ENCODE results near the gene AK4.
A peak's percentile ranks its signal among the peaks of the same experiment; 100 is the strongest.

AK4 gene

DNA sequence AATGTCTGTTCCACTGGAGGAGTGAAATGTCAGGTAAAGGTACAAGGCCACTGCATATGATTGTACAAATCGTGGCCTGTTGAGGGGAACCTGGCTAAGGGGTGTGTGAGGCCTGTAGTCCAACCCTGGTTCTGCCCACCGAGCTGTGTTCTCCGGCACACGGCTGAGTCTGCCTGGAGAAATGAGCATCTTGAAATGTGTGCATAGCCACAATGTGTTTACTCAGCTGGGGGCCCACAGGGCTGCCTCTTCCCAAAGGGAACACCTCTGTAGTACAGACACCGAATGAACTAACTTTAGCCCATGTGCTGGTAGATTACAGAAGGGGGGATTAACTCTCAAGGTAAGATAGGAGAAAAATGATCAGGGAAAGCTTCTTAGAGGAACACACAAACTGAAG, 30.2 kb downstream of the AK4 start:
- TF ChIP-seq, protein P1, sequence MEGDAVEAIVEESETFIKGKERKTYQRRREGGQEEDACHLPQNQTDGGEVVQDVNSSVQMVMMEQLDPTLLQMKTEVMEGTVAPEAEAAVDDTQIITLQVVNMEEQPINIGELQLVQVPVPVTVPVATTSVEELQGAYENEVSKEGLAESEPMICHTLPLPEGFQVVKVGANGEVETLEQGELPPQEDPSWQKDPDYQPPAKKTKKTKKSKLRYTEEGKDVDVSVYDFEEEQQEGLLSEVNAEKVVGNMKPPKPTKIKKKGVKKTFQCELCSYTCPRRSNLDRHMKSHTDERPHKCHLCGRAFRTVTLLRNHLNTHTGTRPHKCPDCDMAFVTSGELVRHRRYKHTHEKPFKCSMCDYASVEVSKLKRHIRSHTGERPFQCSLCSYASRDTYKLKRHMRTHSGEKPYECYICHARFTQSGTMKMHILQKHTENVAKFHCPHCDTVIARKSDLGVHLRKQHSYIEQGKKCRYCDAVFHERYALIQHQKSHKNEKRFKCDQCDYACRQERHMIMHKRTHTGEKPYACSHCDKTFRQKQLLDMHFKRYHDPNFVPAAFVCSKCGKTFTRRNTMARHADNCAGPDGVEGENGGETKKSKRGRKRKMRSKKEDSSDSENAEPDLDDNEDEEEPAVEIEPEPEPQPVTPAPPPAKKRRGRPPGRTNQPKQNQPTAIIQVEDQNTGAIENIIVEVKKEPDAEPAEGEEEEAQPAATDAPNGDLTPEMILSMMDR (IDR thresholded peaks at IDR 0.05; ENCODE audit: low read length, missing control alignments), result no peak
- H3K4me3 ChIP-seq (replicated peaks; ENCODE audit: low read depth, low read length), result no peak overlapping the region
- DNase-seq (ENCODE audit: low read depth), result no peak

DNA sequence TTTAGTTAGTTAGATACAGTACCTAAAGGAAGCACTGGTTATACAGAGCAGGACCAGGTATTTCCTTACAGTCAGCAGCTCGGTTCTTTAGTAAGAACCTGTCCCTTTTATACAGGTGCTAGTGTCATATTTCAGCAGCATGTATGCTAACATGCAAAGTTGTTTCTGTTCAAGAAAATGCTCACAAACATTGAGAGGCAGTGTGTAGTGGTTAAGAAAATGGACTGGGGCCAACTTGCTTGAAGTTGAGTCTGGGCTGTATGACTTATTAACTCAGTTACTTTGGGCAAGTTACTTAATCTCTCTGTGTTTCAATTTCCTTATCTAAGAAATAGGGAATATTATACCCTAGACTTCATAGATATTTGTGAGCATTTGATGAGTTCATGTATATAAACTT, 31.1 kb downstream of the AK4 start:
- H3K4me3 ChIP-seq (replicated peaks; ENCODE audit: low read depth, low read length), result no peak overlapping the region
- TF ChIP-seq, protein P1 (IDR thresholded peaks at IDR 0.05; ENCODE audit: low read length, missing control alignments), result no peak
- DNase-seq (ENCODE audit: low read depth), result no peak

GRCh38 chr1:65180977-65181376, 33.0 kb downstream of the AK4 start:
- peak; percentile 36 for DNase-seq (ENCODE audit: low read depth)
- no peak overlapping the region for H3K4me3 ChIP-seq (replicated peaks; ENCODE audit: low read depth, low read length)
- TF ChIP-seq, protein P1 (IDR thresholded peaks at IDR 0.05; ENCODE audit: low read length, missing control alignments), result no peak

DNA sequence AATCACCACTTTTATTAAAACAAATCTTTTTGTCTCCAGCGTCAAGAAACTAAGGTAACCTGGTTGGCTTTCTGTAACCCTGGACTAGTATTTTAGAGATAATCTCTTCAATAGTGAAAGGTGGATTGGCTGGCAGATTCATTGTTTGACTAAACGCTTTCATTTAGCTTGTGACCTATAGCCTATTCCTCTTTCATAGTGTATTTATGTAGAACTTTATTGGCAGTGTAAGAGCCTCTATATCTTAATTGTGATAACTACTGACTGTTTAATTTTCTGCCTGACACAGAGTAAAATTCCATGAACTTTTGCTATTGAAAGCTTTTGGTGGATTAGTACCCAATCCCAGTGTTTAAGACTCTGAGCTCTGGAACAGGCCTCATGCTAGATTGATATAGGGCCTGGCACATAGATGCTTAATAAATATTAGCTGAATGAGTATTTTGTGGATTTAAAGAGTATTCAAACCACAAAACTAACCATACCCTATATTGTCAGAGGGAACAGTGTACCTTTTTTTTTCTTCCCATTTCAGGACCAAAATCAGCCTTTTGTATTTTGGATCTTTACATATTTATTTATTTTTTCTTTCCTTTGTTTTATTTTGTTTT, 34.8 kb downstream of the AK4 start:
- DNase-seq (ENCODE audit: low read depth), result no peak
- TF ChIP-seq, protein P1 (IDR thresholded peaks at IDR 0.05; ENCODE audit: low read length, missing control alignments), result no peak
- H3K4me3 ChIP-seq (replicated peaks; ENCODE audit: low read depth, low read length), result no peak overlapping the region

DNA sequence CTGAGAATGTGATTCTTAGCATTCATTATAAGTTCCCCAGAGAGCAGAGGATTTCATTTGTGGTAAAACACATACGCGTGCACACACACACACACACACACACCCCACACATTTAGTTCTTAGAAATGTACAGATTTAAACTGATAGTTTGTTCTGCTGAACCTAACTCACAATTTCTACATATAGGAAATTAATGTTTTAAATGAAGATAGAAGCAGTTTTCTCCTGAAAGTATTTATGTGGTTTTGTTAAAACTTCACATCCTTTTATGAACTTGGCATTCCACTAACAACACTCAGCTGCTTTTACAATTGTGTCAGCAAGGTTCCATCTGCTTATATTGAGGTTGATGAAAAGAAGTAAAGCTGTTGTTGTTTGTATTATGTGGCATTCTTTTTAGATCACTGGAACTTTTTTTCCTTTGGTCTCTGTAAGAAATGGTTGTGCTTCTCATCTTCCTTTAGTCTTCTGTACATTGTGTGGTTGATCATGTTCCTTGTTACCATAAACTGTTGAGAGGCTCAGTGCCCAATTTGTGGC, 41.6 kb downstream of the AK4 start:
- TF ChIP-seq, protein P1 (IDR thresholded peaks at IDR 0.05; ENCODE audit: low read length, missing control alignments), result no peak
- DNase-seq (ENCODE audit: low read depth), result no peak
- H3K4me3 ChIP-seq (replicated peaks; ENCODE audit: low read depth, low read length), result no peak overlapping the region

DNA sequence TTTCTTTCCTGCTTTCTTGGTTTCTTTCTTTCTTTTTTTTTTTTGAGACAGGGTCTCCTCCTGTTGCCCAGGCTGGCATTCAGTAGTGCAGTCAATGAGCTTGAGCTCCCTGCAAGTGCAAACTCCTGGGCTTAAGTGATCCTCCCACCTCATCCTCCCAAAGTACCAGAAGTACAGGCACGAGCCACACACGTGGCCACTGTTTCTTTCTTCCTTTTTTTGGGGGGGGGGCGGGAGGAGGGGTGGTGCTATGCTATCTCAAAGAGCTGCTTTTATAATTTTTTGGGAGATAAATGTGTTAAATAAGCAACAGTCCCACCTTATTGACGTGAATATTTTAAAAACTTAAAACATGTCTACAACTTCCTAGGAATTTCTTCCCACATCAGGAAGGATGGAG, 42.2 kb downstream of the AK4 start:
- TF ChIP-seq, protein P1 (IDR thresholded peaks at IDR 0.05; ENCODE audit: low read length, missing control alignments), result no peak
- no peak overlapping the region for H3K4me3 ChIP-seq (replicated peaks; ENCODE audit: low read depth, low read length)
- DNase-seq (ENCODE audit: low read depth), result no peak

- no peak for DNase-seq (ENCODE audit: low read depth)
- TF ChIP-seq, protein P1 (IDR thresholded peaks at IDR 0.05; ENCODE audit: low read length, missing control alignments), result no peak
- H3K4me3 ChIP-seq (replicated peaks; ENCODE audit: low read depth, low read length), result no peak overlapping the region
Observed at GRCh38 chr1:65193129-65193695, 45.2 kb downstream of the AK4 start.
